HepG2 (cell line): ENCODE data around the gene ATRIP. TPM values are rescaled to one million over a fixed set of nuclear protein-coding genes. Genes with fewer than 3 reads are reported as not detected.

Experiments
- ARID2 ChIP-seq: sonication (generic); formaldehyde crosslinking; IDR thresholded peaks from 2 replicates; pipeline ENCODE4 v1.8.1; 2022; ENCODE audit warnings: mild to moderate bottlenecking, missing genetic modification reagents, borderline replicate concordance
- BRF2 ChIP-seq: sonication (generic); formaldehyde crosslinking; IDR thresholded peaks from 2 replicates; pipeline ENCODE4 v1.8.1; 2022; ENCODE audit warnings: mild to moderate bottlenecking, missing genetic modification reagents
- DPF2 ChIP-seq: sonication (generic); formaldehyde crosslinking; IDR thresholded peaks from 2 replicates; pipeline ENCODE4 v1.4.0; 2020; ENCODE audit warnings: mild to moderate bottlenecking, low read depth, missing genetic modification reagents, borderline replicate concordance
- FOXK1 ChIP-seq: sonication (generic); formaldehyde crosslinking; IDR thresholded peaks from 2 replicates; pipeline ENCODE4 v1.4.0; 2020; ENCODE audit warnings: low read depth, missing genetic modification reagents, borderline replicate concordance
- ISL2 ChIP-seq: sonication (generic); formaldehyde crosslinking; IDR thresholded peaks from 2 replicates; pipeline ENCODE4 v1.5.0; 2020; ENCODE audit warnings: missing genetic modification reagents
- MXI1 ChIP-seq: IDR thresholded peaks from 3 replicates; pipeline ENCODE4 v1.6.1; 2012; ENCODE audit warnings: low read depth, low read length, inconsistent platforms, borderline replicate concordance
- SRSF9 ChIP-seq: fragments of 200-400 bp; formaldehyde crosslinking; IDR thresholded peaks from 2 replicates; pipeline ENCODE4 v1.6.1; 2018; ENCODE audit warnings: borderline replicate concordance, mild to moderate bottlenecking, low read depth, low read length; ENCODE audit not compliant: insufficient read depth, poor library complexity, severe bottlenecking
- TEAD2 ChIP-seq: sonication (generic); formaldehyde crosslinking; IDR thresholded peaks from 2 replicates; pipeline ENCODE4 v1.9.0; 2021; ENCODE audit warnings: missing genetic modification reagents
- TRAFD1 ChIP-seq: sonication (generic); formaldehyde crosslinking; IDR thresholded peaks from 2 replicates; pipeline ENCODE4 v1.5.1; 2020; ENCODE audit warnings: missing genetic modification reagents, mild to moderate bottlenecking, borderline replicate concordance
- U2AF2 ChIP-seq: fragments of 200-400 bp; formaldehyde crosslinking; IDR thresholded peaks from 2 replicates; pipeline ENCODE4 v1.6.1; 2017; ENCODE audit warnings: low read depth, mild to moderate bottlenecking, low read length
- ZZZ3 ChIP-seq: sonication (generic); formaldehyde crosslinking; IDR thresholded peaks from 2 replicates; pipeline ENCODE4 v1.4.0; 2020; ENCODE audit warnings: missing genetic modification reagents, mild to moderate bottlenecking, borderline replicate concordance
- polyA plus RNA-seq, 8 experiments: library from polyadenylated mRNA; depleted of rRNA in 3 of 8; stranded (reverse) in 7 of 8; unstranded in 1 of 8; fragments of >200 nt; fragmentation: Illumina TruSeq in 4 of 8; extraction: Trizol in 4 of 8; gene quantifications; 2 replicates each; pipeline versions ENCODE4 v1.2.1 to v1.2.3, GENCODE V29; 2011 to 2016; ENCODE audit warnings: low read depth in 4 of 8, missing spikeins in 1 of 8, mixed read lengths in 1 of 8; ENCODE audit not compliant: insufficient read depth in 1 of 8
- total RNA-seq, 5 experiments: library from RNA; depleted of rRNA; stranded (reverse); fragments of >200 nt; fragmentation: Illumina TruSeq; extraction: Trizol; gene quantifications; 2 replicates each; pipeline ENCODE4 v1.2.3, GENCODE V29; 2016; ENCODE audit warnings: low read depth in 1 of 5
- TF ChIP-seq, protein P1 (sequence below): sonication (generic); formaldehyde crosslinking; IDR thresholded peaks from 2 replicates; pipeline ENCODE4 v1.4.0; 2020; ENCODE audit warnings: missing genetic modification reagents
- TF ChIP-seq, protein P2 (sequence below): sonication (generic); formaldehyde crosslinking; IDR thresholded peaks from 2 replicates; pipeline ENCODE4 v1.4.0; 2020; ENCODE audit warnings: missing genetic modification reagents, low read depth, mild to moderate bottlenecking, borderline replicate concordance
- TF ChIP-seq, protein P3 (sequence below): IDR thresholded peaks from 2 replicates; pipeline ENCODE4 v1.6.1; 2016; ENCODE audit warnings: control low read depth
- TF ChIP-seq, protein P4 (sequence below): sonication (generic); formaldehyde crosslinking; IDR thresholded peaks from 2 replicates; pipeline ENCODE4 v1.5.0; 2020; ENCODE audit warnings: mild to moderate bottlenecking, missing genetic modification reagents

The ATRIP gene
- total and polyA plus RNA-seq, 2 of the 13 experiments (the other 11 are each of a cell fraction or from before 2014, with no cell fraction given) = 5.1 to 12.5 TPM

GRCh38 chr3:48472923-48473616 lies 26.5 kb downstream of the ATRIP start (continued):
- TF ChIP-seq, protein P1, sequence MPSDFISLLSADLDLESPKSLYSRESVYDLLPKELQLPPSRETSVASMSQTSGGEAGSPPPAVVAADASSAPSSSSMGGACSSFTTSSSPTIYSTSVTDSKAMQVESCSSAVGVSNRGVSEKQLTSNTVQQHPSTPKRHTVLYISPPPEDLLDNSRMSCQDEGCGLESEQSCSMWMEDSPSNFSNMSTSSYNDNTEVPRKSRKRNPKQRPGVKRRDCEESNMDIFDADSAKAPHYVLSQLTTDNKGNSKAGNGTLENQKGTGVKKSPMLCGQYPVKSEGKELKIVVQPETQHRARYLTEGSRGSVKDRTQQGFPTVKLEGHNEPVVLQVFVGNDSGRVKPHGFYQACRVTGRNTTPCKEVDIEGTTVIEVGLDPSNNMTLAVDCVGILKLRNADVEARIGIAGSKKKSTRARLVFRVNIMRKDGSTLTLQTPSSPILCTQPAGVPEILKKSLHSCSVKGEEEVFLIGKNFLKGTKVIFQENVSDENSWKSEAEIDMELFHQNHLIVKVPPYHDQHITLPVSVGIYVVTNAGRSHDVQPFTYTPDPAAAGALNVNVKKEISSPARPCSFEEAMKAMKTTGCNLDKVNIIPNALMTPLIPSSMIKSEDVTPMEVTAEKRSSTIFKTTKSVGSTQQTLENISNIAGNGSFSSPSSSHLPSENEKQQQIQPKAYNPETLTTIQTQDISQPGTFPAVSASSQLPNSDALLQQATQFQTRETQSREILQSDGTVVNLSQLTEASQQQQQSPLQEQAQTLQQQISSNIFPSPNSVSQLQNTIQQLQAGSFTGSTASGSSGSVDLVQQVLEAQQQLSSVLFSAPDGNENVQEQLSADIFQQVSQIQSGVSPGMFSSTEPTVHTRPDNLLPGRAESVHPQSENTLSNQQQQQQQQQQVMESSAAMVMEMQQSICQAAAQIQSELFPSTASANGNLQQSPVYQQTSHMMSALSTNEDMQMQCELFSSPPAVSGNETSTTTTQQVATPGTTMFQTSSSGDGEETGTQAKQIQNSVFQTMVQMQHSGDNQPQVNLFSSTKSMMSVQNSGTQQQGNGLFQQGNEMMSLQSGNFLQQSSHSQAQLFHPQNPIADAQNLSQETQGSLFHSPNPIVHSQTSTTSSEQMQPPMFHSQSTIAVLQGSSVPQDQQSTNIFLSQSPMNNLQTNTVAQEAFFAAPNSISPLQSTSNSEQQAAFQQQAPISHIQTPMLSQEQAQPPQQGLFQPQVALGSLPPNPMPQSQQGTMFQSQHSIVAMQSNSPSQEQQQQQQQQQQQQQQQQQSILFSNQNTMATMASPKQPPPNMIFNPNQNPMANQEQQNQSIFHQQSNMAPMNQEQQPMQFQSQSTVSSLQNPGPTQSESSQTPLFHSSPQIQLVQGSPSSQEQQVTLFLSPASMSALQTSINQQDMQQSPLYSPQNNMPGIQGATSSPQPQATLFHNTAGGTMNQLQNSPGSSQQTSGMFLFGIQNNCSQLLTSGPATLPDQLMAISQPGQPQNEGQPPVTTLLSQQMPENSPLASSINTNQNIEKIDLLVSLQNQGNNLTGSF (CRISPR knock-in tag) = no peak
- TF ChIP-seq FOXK1 (CRISPR knock-in tag) (peak; percentile 54; the same call in 1 of the 2 replicates), ARID2 (CRISPR knock-in tag) (no peak), U2AF2 (no peak), TEAD2 (CRISPR knock-in tag) (no peak), MXI1 (peak; percentile 78; the same call in 2 of the 3 replicates), DPF2 (no peak), ISL2 (no peak), BRF2 (CRISPR knock-in tag) (no peak), ZZZ3 (no peak), TRAFD1 (0 out of 2 replicates have a peak, but pooled peaks have one; percentile 36), SRSF9 (no peak)
- TF ChIP-seq, protein P2, sequence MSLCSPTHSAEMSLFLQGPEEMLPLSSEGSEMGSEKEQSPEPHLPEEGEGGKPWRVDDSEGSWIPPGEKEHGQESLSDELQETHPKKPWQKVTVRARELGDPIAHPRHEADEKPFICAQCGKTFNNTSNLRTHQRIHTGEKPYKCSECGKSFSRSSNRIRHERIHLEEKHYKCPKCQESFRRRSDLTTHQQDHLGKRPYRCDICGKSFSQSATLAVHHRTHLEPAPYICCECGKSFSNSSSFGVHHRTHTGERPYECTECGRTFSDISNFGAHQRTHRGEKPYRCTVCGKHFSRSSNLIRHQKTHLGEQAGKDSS (CRISPR knock-in tag) = 0 out of 2 replicates have a peak, but pooled peaks have one; percentile 31
- TF ChIP-seq, protein P3, sequence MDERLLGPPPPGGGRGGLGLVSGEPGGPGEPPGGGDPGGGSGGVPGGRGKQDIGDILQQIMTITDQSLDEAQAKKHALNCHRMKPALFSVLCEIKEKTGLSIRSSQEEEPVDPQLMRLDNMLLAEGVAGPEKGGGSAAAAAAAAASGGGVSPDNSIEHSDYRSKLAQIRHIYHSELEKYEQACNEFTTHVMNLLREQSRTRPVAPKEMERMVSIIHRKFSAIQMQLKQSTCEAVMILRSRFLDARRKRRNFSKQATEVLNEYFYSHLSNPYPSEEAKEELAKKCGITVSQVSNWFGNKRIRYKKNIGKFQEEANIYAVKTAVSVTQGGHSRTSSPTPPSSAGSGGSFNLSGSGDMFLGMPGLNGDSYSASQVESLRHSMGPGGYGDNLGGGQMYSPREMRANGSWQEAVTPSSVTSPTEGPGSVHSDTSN (CRISPR knock-in tag) = no peak
- TF ChIP-seq, protein P4, sequence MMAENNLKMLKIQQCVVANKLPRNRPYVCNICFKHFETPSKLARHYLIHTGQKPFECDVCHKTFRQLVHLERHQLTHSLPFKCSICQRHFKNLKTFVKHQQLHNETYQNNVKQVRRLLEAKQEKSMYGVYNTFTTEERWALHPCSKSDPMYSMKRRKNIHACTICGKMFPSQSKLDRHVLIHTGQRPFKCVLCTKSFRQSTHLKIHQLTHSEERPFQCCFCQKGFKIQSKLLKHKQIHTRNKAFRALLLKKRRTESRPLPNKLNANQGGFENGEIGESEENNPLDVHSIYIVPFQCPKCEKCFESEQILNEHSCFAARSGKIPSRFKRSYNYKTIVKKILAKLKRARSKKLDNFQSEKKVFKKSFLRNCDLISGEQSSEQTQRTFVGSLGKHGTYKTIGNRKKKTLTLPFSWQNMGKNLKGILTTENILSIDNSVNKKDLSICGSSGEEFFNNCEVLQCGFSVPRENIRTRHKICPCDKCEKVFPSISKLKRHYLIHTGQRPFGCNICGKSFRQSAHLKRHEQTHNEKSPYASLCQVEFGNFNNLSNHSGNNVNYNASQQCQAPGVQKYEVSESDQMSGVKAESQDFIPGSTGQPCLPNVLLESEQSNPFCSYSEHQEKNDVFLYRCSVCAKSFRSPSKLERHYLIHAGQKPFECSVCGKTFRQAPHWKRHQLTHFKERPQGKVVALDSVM (CRISPR knock-in tag) = peak; percentile 86
